Colonic mucosa (tissue), 4 donors: ENCODE results near the gene KLLN. TPM values are rescaled to one million over a fixed set of nuclear protein-coding genes. Genes with fewer than 3 reads are reported as not detected.
"Not testable (repeated sequence)": the region's sequence is repeated elsewhere in the genome, so short reads cannot be mapped to it uniquely, and the experiment has no call there.

Experiments used
- DNase-seq: peaks from one replicate; pipeline ENCODE4 v3.0.0-alpha.2; 2020
- H3K27ac ChIP-seq: fragments of 200-600 bp; one replicate; pipeline ENCODE4 v1.8.0; 2021
- H3K27me3 ChIP-seq: fragments of 200-600 bp; one replicate; pipeline ENCODE4 v1.8.0; 2021
- H3K36me3 ChIP-seq: fragments of 200-600 bp; one replicate; pipeline ENCODE4 v1.8.0; 2021
- H3K4me1 ChIP-seq: fragments of 200-600 bp; one replicate; pipeline ENCODE4 v1.8.0; 2021; ENCODE audit warnings: mild to moderate bottlenecking
- H3K4me3 ChIP-seq: fragments of 200-600 bp; one replicate; pipeline ENCODE4 v1.8.0; 2021
- H3K9ac ChIP-seq, 2 donors: one replicate each; pipeline ENCODE4 v1.7.0; 2013; ENCODE audit warnings: control low read depth in 2 of 2, low read depth in 2 of 2, low read length in 2 of 2
- H3K9me3 ChIP-seq: fragments of 200-600 bp; one replicate; pipeline ENCODE4 v1.8.0; 2021
- intact Hi-C: fragments of 100-400 bp; cut with DNase I; formaldehyde crosslinking; loops from one replicate; pipeline ENCODE4 v1.14.1; 2022
- total RNA-seq, 2 donors: library from RNA; stranded (reverse); fragmentation: NEBNext Ultra II Directional in 1 of 2; extraction: Animal tissue kit (Norgen Biotek cat#: 25700) in 1 of 2; gene quantifications; one replicate each; pipeline ENCODE4 v1.2.1, GENCODE V29; 2021
- TF ChIP-seq, protein P1 (sequence below): fragments of 200-600 bp; IDR thresholded peaks from one replicate; pipeline ENCODE4 v1.8.0; 2022; ENCODE audit warnings: antibody characterized with exemption, mild to moderate bottlenecking
- donor health status: healthy.
- donor health status: DM: no; HTN: no; CAD: no.
- donor health status: DM: no; HTN: no; CAD: no.

KLLN gene
- total RNA-seq, 2 donors from 2014 or later: 1.0 to 1.8 TPM

DNA sequence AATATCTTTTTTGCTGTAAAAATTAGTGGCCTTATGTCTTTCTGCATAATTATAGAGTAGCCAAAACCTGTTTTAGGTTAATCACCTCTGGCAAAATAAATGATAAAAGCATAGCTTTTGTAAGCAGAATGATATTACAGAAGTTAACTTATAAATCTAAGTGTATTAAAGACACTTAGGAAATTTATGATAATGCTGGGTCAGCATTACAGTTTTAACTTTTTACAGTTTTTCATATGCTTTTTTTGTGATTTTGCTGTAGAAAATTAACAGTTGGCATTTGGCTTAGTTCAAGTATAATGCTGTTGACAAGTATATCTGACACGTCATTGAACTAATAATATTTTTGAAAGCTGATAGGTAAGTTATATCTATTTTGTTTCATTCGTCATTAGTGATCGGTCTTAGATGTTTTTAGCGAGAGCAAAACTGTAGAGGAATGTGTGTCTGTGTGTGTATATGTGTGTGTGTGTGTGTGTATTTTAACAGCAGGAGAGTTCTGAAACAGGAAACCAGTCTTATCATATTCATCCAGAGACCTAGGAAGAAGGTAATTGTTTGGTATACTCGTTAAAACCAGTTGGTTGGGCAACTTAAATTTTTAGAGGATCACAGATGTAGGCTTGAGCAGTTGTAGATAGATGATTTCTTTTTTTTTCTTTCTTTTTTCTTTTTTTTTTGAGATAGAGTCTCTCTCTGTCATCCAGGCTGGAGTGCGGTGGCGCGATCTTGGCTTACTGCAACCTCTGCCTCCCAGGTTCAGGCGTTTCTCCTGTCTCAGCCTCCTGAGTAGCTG lies 15.5 kb upstream of the KLLN start:
- no peak for DNase-seq
- H3K27me3 ChIP-seq: no peaks in the 10 kb centered on the region
- no peaks in the 10 kb centered on the region for H3K4me1 ChIP-seq
- no peaks in the 10 kb centered on the region for H3K9me3 ChIP-seq
- H3K27ac ChIP-seq: no peak overlapping the region
- intact Hi-C loops: no loop called here
- no peak overlapping the region for H3K4me3 ChIP-seq
- H3K9ac ChIP-seq: no peak overlapping the region
- TF ChIP-seq, protein P1, sequence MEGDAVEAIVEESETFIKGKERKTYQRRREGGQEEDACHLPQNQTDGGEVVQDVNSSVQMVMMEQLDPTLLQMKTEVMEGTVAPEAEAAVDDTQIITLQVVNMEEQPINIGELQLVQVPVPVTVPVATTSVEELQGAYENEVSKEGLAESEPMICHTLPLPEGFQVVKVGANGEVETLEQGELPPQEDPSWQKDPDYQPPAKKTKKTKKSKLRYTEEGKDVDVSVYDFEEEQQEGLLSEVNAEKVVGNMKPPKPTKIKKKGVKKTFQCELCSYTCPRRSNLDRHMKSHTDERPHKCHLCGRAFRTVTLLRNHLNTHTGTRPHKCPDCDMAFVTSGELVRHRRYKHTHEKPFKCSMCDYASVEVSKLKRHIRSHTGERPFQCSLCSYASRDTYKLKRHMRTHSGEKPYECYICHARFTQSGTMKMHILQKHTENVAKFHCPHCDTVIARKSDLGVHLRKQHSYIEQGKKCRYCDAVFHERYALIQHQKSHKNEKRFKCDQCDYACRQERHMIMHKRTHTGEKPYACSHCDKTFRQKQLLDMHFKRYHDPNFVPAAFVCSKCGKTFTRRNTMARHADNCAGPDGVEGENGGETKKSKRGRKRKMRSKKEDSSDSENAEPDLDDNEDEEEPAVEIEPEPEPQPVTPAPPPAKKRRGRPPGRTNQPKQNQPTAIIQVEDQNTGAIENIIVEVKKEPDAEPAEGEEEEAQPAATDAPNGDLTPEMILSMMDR: no peak
- H3K36me3 ChIP-seq: no peaks in the 10 kb centered on the region

DNA sequence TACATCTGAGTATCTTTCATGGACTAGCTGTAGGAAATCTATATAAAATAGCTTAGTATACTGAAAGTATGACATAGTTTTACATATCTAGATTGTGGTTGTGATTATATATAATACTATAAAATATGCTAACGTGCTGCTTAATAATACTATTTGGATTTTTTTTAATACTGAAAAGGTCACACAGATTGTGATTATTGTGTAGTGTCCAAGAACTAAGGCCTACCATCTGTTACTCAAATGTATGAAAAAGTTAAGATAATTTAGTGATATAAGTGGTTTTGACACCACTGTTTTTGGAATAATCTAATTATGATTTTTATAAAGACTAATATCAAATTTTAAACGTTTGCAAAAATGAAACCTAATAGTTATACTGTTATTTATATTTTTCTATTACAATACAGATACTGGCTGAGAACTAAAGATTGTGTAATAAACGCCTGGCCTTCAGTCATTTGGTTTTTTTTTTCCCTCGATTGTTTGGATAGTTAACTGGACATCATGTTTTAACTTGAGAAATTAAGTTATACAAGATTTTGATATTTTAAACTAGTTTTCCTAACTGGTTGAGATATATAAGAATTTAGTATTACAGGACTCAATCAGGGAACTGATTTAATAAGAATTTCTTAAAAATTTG lies 12.7 kb upstream of the KLLN start:
- no peaks in the 10 kb centered on the region for H3K27me3 ChIP-seq
- H3K4me3 ChIP-seq: no peak overlapping the region
- H3K36me3 ChIP-seq: no peaks in the 10 kb centered on the region
- TF ChIP-seq, protein P1: no peak
- no peak for DNase-seq
- H3K4me1 ChIP-seq: no peaks in the 10 kb centered on the region
- no peak overlapping the region for H3K9ac ChIP-seq
- no peak overlapping the region for H3K27ac ChIP-seq
- H3K9me3 ChIP-seq: no peaks in the 10 kb centered on the region
- intact Hi-C loops: no loop called here

DNA sequence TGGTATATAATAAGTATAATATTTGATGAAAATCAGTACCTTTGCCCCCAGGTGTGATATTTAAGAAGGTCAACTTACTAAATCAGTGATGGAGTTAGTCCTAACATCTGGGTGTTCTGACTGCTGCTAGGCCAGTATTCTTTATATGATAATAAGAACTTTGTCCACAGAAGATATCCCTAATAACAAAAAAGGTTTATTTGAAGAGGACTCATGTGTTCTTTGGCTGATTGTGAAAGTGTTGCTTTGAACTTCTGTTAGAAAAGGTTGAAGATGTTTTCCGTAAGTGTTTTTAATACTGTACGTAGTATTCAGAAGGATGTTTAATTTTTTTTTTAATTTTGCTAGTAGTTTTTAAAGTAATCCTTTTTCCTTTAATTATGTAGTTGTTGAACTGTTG lies 10.3 kb upstream of the KLLN start:
- Histone ChIP-seq H3K27ac (no peak overlapping the region), H3K27me3 (no peaks in the 10 kb centered on the region), H3K9me3 (no peaks in the 10 kb centered on the region), H3K36me3 (no peaks in the 10 kb centered on the region), H3K4me3 (no peak overlapping the region), H3K9ac (no peak overlapping the region), H3K4me1 (no peaks in the 10 kb centered on the region)
- no peak for DNase-seq
- intact Hi-C loops: no loop called here
- TF ChIP-seq, protein P1: no peak

DNA sequence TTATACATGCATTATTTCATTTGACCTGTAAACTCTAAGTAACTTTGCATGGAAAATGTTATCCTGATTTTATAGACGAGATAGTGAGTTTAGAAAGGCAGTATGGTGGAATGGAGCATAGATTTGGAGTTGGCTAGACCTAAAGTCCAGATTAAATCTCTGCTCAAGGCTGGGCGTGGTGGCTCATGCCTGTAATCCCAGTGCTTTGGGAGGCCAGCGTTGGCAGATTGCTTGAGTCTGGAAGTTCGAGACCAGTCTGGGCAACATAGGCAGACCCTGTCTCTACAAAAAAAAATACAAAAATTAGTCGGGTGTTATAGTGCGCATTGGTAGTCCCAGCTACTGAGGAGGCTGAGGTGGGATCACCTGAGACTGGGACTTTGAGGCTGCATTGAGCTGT lies 9.5 kb upstream of the KLLN start:
- H3K4me1 ChIP-seq: no peaks in the 10 kb centered on the region
- no peaks in the 10 kb centered on the region for H3K27me3 ChIP-seq
- intact Hi-C loops: no loop called here
- DNase-seq: no peak
- no peak overlapping the region for H3K9ac ChIP-seq
- H3K36me3 ChIP-seq: no peaks in the 10 kb centered on the region
- TF ChIP-seq, protein P1: no peak
- H3K4me3 ChIP-seq: no peak overlapping the region
- H3K9me3 ChIP-seq: no peaks in the 10 kb centered on the region
- no peak overlapping the region for H3K27ac ChIP-seq

DNA sequence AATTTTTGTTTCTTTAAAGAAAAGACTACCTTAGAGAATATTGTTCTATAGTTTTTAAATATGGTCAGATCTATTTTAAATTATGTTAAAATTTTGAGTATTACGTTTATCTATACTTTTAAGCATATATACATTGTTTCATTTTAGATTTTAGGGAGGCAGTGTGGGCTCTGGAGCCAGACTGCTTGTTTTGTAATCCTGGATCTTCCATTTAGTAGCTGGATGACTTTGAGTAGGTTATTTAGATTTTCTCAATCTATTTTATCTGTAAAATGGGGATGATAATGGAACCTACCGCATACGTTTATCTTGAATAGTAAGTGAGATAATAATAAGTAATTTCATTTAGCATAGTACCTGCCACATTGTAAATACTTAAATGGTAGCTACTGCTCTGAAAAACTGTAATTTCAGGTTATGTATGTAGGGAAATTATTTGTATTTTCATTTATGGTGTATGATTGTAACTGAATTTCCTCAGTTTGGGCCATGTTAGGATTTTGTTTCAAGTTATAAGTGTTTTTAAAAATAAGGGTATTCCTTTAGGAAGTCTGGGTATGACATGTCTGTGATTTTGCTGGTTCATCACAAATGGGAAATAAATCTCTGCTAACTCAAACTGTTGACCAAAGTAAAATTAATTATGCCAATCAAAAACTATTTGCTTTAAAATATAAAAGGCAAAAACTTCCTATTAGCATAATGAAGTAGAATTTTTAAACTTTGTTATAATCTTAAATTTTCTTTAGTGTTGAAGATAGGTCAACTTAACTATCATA lies 6.6 kb upstream of the KLLN start:
- Histone ChIP-seq H3K4me3 (no peak overlapping the region), H3K27ac (no peak overlapping the region), H3K4me1 (no peaks in the 10 kb centered on the region), H3K9ac (no peak overlapping the region), H3K36me3 (no peaks in the 10 kb centered on the region), H3K9me3 (no peaks in the 10 kb centered on the region), H3K27me3 (no peaks in the 10 kb centered on the region)
- intact Hi-C loops: no loop called here
- no peak for DNase-seq
- TF ChIP-seq, protein P1: no peak

DNA sequence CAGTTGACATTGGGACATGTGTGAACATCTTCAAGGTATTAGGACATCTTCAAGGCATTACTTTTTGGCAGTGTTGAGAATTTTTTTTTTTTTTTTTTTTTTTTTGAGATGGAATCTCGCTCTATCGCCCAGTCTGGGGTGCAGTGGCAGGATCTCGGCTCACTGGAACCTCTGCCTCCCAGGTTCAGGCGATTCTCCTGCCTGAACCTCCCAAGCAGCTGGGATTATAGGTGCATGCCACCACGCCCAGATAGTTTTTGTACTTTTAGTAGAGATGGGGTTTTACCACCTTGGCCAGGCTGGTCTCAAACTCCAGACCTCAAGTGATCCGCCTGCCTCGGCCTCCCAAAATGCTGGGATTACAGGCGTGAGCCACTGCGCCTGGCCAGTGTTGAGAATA lies 5.8 kb upstream of the KLLN start:
- DNase-seq, H3K9me3 ChIP-seq, H3K4me1 ChIP-seq, H3K27ac ChIP-seq, H3K9ac ChIP-seq, H3K36me3 ChIP-seq, H3K27me3 ChIP-seq, intact Hi-C loops: not testable (repeated sequence)
- peak overlapping the region; percentile 7 for H3K4me3 ChIP-seq
